HAP-1 (cell line): ENCODE results near the gene BATF.
A peak's percentile ranks its signal among the peaks of the same experiment; 100 is the strongest.

Source experiments
- DNase-seq, 2 experiments: peaks; one replicate each; pipeline ENCODE4 v3.0.0-alpha.2; 2016 to 2020; ENCODE audit warnings: low spot score in 2 of 2
- H3K27me3 ChIP-seq: fragments of 250-450 bp; sonication (Bioruptor Pico); 2 replicates; pipeline ENCODE4 v1.5.1; 2020; ENCODE audit warnings: low read depth, mild to moderate bottlenecking, moderate library complexity
- H3K36me3 ChIP-seq: fragments of 250-450 bp; sonication (Bioruptor Pico); replicated peaks from 2 replicates; pipeline ENCODE4 v1.5.1; 2020; ENCODE audit warnings: mild to moderate bottlenecking
- H3K4me1 ChIP-seq: fragments of 250-450 bp; sonication (Bioruptor Pico); 2 replicates; pipeline ENCODE4 v1.5.1; 2020; ENCODE audit warnings: mild to moderate bottlenecking
- H3K4me3 ChIP-seq: fragments of 250-450 bp; sonication (Bioruptor Pico); 2 replicates; pipeline ENCODE4 v1.5.1; 2020; ENCODE audit warnings: mild to moderate bottlenecking, moderate library complexity
- H3K9me3 ChIP-seq: fragments of 250-450 bp; sonication (Bioruptor Pico); 2 replicates; pipeline ENCODE4 v1.5.1; 2020; ENCODE audit warnings: mild to moderate bottlenecking, moderate library complexity
- in situ Hi-C: fragments of 300-500 bp; cut with MboI; formaldehyde crosslinking; loops from 3 replicates; pipeline ENCODE4 v1.14.3; 2020; ENCODE audit warnings: low sequenced_read_pairs, inconsistent platforms, mixed read lengths

The BATF gene

DNA sequence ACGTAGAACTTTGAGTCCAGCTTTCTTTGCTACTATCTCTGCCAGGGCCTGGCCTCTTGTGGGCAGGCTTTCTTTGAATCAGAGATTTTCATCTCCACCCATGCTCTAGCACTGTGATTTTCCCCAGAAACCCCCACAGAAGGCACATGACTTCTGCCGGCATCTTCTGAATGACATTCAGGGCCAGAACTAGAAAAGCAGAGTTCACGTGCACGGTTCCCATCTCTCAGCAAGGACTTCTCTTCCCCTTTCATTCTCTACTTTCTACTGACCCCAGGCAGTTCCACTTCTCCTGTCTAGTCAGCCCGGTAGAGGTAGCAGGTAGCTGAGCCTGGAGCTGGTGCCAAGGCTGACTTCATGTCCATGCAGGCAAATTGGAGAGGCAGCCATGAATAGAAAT is 26.9 kb downstream of the BATF start:
- no peaks in the 10 kb centered on the region for H3K36me3 ChIP-seq
- peaks cover 5% of the 10 kb centered on the region; the same call in 1 of the 2 replicates for H3K27me3 ChIP-seq
- DNase-seq: no peak
- no peak overlapping the region for H3K4me3 ChIP-seq
- in situ Hi-C loops: no loop called here
- no peaks in the 10 kb centered on the region for H3K4me1 ChIP-seq
- H3K9me3 ChIP-seq: no peaks in the 10 kb centered on the region

- in situ Hi-C loops: no loop called here
- H3K4me1 ChIP-seq: no peaks in the 10 kb centered on the region
- H3K27me3 ChIP-seq: peaks cover 5% of the 10 kb centered on the region; the same call in 1 of the 2 replicates
- DNase-seq: no peak
- no peaks in the 10 kb centered on the region for H3K36me3 ChIP-seq
- no peaks in the 10 kb centered on the region for H3K9me3 ChIP-seq
- no peak overlapping the region for H3K4me3 ChIP-seq
Measured at GRCh38 chr14:75551021-75551420, 28.8 kb downstream of the BATF start.

- in situ Hi-C loops: no loop called here
- peaks cover 5% of the 10 kb centered on the region; the same call in 1 of the 2 replicates for H3K27me3 ChIP-seq
- no peaks in the 10 kb centered on the region for H3K36me3 ChIP-seq
- no peaks in the 10 kb centered on the region for H3K4me1 ChIP-seq
- H3K4me3 ChIP-seq: no peak overlapping the region
- no peaks in the 10 kb centered on the region for H3K9me3 ChIP-seq
- no peak for DNase-seq
Measured at GRCh38 chr14:75553157-75553556, 30.9 kb downstream of the BATF start.

DNA sequence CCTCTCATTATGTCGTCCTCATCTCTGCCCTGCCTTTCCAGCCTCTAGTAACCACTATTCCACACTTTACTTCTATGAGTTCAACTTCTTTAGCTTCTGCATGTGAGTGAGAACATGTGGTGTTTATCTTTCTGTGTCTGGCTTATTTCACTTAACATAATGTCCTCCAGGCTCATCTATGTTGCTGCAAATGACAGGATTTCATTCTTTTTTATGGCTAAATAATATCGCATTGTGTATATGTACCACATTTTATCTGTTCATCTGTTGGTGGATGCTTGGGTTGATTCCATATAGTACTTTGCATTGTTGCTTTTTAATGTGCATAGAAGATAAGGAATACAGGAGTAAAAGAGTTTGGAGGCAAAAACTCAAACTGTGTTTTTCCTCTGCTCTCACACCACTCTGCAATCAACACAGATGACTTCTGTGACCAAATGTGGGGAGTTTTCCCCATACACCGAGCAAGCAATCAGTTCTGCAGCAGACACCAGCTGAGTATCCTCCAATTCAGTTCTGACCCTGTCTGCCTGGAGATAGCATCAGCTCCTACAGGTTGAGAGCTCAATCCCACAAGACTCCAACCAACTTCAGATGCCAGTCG is 31.6 kb downstream of the BATF start:
- no peaks in the 10 kb centered on the region for H3K9me3 ChIP-seq
- peaks cover 5% of the 10 kb centered on the region; the same call in 1 of the 2 replicates for H3K27me3 ChIP-seq
- in situ Hi-C loops: no loop called here
- no peaks in the 10 kb centered on the region for H3K36me3 ChIP-seq
- no peak overlapping the region for H3K4me3 ChIP-seq
- no peaks in the 10 kb centered on the region for H3K4me1 ChIP-seq
- DNase-seq: no peak

DNA sequence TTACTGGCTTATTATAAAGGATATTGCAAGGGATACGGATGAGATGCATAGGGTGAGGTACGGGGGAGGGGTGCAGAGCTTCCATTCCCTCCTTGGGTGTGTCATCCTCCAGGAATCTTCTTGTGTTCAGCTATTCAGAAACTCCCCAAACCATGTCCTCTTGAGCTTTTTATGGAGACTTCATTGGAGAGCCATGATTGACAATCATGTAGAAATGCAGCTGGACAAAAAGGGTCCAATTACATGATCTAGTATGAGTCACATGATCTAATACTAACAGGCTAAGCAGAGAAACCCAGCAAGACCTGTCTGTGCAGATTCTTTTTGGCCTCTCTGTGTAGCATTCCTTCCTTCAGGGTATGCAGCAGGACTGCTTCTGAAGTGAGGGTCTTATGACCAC is 32.2 kb downstream of the BATF start:
- Histone ChIP-seq H3K27me3 (peaks cover 5% of the 10 kb centered on the region; the same call in 1 of the 2 replicates), H3K36me3 (no peaks in the 10 kb centered on the region), H3K4me1 (no peaks in the 10 kb centered on the region), H3K4me3 (no peak overlapping the region), H3K9me3 (no peaks in the 10 kb centered on the region)
- no peak for DNase-seq
- in situ Hi-C loops: no loop called here

- Histone ChIP-seq H3K4me1 (no peaks in the 10 kb centered on the region), H3K36me3 (no peaks in the 10 kb centered on the region), H3K9me3 (no peaks in the 10 kb centered on the region), H3K4me3 (no peak overlapping the region), H3K27me3 (0 out of 2 replicates have a peak, but pooled peaks cover 2% of the 10 kb centered on the region)
- DNase-seq: no peak
- in situ Hi-C loops: no loop called here
Measured at GRCh38 chr14:75558440-75558839, 36.2 kb downstream of the BATF start.

DNA sequence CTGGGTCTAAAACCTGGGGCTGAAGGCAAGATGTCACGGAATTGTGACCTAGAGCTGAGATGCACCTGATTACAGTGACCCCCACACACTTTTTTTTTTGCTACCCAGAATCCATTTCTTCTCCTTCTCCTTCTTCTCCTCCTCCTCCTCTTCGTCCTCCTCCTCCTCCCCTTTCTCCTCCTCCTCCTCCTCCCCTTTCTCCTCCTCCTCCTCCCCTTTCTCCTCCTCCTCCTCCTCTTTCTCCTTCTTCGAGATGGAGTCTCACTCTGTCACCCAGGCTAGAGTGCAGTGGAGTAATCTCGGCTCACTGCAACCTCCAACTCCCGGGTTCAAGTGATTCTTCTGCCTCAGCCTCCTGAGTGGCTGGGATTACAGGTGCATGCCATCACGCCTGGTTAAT is 36.8 kb downstream of the BATF start:
- Histone ChIP-seq H3K36me3 (no peaks in the 10 kb centered on the region), H3K4me3 (no peak overlapping the region), H3K27me3 (0 out of 2 replicates have a peak, but pooled peaks cover 2% of the 10 kb centered on the region), H3K4me1 (no peaks in the 10 kb centered on the region), H3K9me3 (no peaks in the 10 kb centered on the region)
- in situ Hi-C loops: no loop called here
- no peak for DNase-seq

DNA sequence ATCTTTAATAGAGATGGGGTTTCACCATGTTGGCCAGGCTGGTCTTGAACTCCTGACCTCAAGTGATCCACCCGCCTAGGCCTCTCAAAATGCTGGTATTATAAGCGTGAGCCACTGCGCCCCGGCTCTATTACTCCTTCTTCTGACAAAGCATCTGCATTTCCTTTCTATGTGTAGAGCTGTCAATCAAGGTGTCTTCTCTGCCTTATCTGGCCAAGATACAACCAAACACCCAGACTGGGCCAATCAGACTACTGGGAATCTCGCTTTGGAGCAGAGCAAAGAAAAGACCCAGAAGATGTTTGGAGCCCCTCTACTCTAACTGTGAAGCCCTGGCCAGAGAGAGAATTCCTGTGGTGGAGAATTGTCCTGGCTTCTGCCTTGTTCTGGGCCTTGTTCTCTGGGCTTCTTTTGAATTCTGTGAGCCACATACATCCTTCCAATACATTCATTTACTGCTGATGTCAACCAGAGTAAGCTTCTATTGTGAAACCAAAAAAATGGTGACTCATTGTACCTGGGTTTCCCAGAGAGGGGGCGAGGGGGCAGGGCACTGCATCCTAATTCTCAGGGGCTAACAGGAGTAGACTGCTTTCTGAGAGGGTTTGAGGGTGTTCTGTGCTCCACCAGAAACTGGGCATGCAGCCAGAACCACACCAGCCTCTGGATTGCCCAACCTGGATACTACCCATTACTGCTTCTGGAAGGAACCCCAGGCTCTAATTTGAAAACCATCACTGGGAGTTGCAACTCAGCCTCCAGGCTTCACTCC is 37.4 kb downstream of the BATF start:
- Histone ChIP-seq H3K9me3 (no peaks in the 10 kb centered on the region), H3K4me1 (no peaks in the 10 kb centered on the region), H3K36me3 (no peaks in the 10 kb centered on the region), H3K27me3 (peaks cover 5% of the 10 kb centered on the region; the same call in 1 of the 2 replicates), H3K4me3 (no peak overlapping the region)
- in situ Hi-C loops: no loop called here
- DNase-seq: no peak

- Histone ChIP-seq H3K4me3 (no peak overlapping the region), H3K36me3 (no peaks in the 10 kb centered on the region), H3K27me3 (peaks cover 8% of the 10 kb centered on the region; the same call in 1 of the 2 replicates), H3K4me1 (no peaks in the 10 kb centered on the region), H3K9me3 (no peaks in the 10 kb centered on the region)
- peak; percentile 62 to 85 for DNase-seq
- in situ Hi-C loops: no loop called here
Measured at GRCh38 chr14:75561013-75561432, 38.8 kb downstream of the BATF start.

DNA sequence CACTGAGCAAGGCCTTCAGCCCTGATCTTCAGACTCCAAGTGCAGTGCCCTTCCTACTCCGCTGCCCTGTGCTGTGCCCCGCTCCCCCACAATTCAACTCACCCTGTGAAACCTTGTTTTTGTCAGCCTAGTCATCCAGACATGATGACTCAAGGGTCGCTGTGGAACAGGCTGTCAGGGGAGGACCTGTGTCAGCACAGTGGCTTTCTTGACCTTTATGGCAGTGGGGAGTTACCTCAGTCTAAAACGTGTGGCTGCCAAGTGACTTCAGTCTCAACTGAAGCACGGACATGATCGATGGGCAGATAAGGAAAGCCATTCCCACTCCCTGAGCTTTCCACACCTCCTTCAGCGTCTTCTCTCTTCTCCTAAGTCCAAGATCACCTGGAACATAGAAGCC is 39.8 kb downstream of the BATF start:
- in situ Hi-C loops: no loop called here
- DNase-seq: no peak
- no peaks in the 10 kb centered on the region for H3K36me3 ChIP-seq

DNA sequence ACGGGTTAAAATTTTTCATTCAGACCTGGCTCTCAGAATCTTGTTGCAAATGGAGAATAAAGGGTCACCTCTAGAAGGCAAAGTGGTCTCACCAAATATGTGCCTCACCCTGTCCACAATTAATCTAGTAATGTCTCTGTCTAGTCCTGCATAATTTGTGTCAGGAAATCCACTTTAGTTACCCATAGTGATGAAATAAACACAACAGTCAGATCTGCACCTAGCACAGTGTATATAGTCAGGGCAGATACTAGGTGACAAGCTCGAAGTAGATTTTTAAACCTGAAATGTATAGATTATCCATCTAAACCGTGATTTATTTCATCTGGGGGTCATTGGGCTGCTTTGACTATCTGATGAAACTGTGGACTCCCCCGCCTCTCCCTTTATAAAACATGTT is 40.2 kb downstream of the BATF start:
- in situ Hi-C loops: no loop called here
- no peak overlapping the region for H3K4me3 ChIP-seq
- no peaks in the 10 kb centered on the region for H3K9me3 ChIP-seq
- H3K4me1 ChIP-seq: no peaks in the 10 kb centered on the region
- DNase-seq: no peak
- H3K36me3 ChIP-seq: no peaks in the 10 kb centered on the region
- peaks cover 8% of the 10 kb centered on the region; the same call in 1 of the 2 replicates for H3K27me3 ChIP-seq

More for the DNA sequence above, 39.8 kb downstream of the BATF start:
- H3K4me1 ChIP-seq: no peaks in the 10 kb centered on the region
- H3K4me3 ChIP-seq: no peak overlapping the region
- H3K9me3 ChIP-seq: no peaks in the 10 kb centered on the region
- peaks cover 8% of the 10 kb centered on the region; the same call in 1 of the 2 replicates for H3K27me3 ChIP-seq

DNA sequence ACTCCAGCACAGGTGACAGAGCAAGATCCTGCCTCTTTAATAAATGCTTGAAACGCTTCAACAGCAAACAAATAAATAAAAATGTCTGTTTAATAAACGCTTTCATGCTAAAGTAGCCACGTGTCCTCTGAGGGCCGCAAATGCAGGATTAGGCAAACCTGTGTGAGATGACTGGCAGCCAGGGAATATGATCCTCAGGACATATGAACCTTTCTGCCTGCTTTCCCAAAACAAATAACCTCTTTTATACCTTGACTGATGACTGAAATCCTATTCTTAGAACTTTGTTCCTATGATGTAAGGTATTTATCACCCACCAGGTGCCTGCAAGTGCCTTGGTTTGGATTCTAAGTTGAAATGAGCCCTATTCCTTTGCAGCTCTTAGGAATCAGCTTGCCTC is 41.7 kb downstream of the BATF start:
- Histone ChIP-seq H3K36me3 (no peaks in the 10 kb centered on the region), H3K4me1 (no peaks in the 10 kb centered on the region), H3K9me3 (no peaks in the 10 kb centered on the region), H3K27me3 (peaks cover 8% of the 10 kb centered on the region; the same call in 1 of the 2 replicates), H3K4me3 (no peak overlapping the region)
- DNase-seq: no peak
- in situ Hi-C loops: no loop called here

GRCh38 chr14:75565056-75565455 is 42.8 kb downstream of the BATF start:
- H3K4me3 ChIP-seq: no peak overlapping the region
- no peaks in the 10 kb centered on the region for H3K36me3 ChIP-seq
- H3K9me3 ChIP-seq: no peaks in the 10 kb centered on the region
- H3K27me3 ChIP-seq: peaks cover 8% of the 10 kb centered on the region; the same call in 1 of the 2 replicates
- no peak for DNase-seq
- in situ Hi-C loops: no loop called here
- no peaks in the 10 kb centered on the region for H3K4me1 ChIP-seq

DNA sequence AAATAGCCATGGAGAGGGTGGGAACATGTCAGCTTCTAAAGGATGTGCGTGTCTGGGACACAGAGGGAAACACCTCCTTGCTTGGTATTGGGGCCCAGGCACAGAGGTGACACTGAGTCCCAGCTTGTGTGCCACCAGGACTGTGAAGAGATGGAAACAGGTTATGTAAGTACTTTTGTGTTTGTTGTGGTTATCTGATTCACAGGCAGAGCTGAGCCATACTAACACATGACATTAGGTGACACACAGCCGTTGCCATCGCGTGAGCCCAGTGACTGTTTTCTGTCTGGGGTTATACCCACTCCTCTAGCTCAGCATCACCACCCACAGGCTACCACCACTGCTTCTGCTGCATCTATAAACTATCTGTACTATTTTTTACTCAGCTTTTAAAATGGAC is 44.1 kb downstream of the BATF start:
- in situ Hi-C loops: no loop called here
- Histone ChIP-seq H3K36me3 (no peaks in the 10 kb centered on the region), H3K27me3 (peaks cover 8% of the 10 kb centered on the region; the same call in 1 of the 2 replicates), H3K4me1 (no peaks in the 10 kb centered on the region), H3K4me3 (no peak overlapping the region), H3K9me3 (no peaks in the 10 kb centered on the region)
- DNase-seq: no peak
